Neuron (in vitro differentiated cells): ENCODE results near the gene CPEB4.

Source experiments
- H2AFZ ChIP-seq: one replicate; pipeline ENCODE4 v1.6.1; 2013; ENCODE audit warnings: low read depth, mild to moderate bottlenecking, inconsistent platforms, low read length, moderate library complexity
- H3K27me3 ChIP-seq: one replicate; pipeline ENCODE4 v1.6.1; 2013; ENCODE audit warnings: low read length; ENCODE audit not compliant: insufficient read depth
- H3K36me3 ChIP-seq: one replicate; pipeline ENCODE4 v1.6.1; 2013; ENCODE audit warnings: low read length; ENCODE audit not compliant: insufficient read depth
- H3K4me1 ChIP-seq: one replicate; pipeline ENCODE4 v1.6.1; 2013; ENCODE audit warnings: low read length; ENCODE audit not compliant: insufficient read depth
- H3K4me3 ChIP-seq: 2 replicates; pipeline ENCODE4 v1.5.1; 2013; ENCODE audit warnings: mild to moderate bottlenecking, low read length, moderate library complexity
- H3K9me3 ChIP-seq: one replicate; pipeline ENCODE4 v1.6.1; 2013; ENCODE audit warnings: low read length

CPEB4 gene

DNA sequence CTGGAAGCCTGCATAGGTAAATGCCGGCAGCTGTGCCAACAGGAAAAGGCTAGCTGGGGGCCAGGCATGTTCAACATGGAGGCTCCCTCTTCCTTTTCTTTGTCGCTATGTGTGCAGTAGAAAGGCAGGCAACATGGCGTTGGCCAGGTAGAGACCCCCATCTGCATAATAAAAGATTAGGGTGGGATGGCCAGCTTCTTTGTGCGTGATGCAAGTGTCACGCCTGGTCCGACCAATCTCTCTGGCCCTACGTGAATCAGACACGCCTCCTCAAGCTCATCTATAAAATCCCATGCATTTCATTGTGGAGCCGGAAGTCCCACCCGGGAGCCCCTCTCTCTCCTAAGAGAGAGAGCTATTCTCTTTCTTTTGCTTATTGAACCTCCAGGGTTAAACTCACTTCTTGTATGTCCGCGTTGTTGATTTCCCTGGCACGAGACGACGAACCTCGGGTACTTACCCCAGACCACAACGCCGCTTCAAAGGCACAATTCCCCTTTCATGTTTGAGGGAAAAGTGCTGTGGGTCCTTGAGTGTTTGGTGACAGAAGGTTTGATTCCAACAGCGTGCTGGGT lies 75.8 kb downstream of the CPEB4 start:
- Histone ChIP-seq H3K36me3 (no peaks in the 10 kb centered on the region), H2AFZ (peak overlapping the region; percentile 28), H3K9me3 (no peaks in the 10 kb centered on the region), H3K27me3 (no peaks in the 10 kb centered on the region), H3K4me1 (peaks cover 32% of the 10 kb centered on the region), H3K4me3 (peak overlapping the region; percentile 32)

DNA sequence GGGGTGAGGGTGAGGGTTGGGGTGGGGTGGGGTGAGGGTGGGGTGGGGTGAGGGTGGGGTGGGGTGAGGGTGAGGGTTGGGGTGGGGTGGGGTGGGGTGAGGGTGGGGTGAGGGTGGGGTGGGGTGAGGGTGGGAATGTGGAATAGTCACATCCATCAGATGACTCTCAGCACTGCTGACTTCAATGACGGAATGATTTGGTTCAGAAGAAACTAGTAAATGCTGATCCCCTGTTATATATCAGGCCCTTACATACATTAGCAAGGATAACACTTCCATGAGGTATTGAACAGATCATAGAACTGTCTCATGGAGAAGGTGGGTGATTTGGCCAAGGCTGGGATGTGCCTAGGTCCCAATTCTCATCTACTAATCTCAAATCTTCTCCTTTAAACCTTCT lies 76.4 kb downstream of the CPEB4 start:
- H2AFZ ChIP-seq = no peak overlapping the region
- no peaks in the 10 kb centered on the region for H3K36me3 ChIP-seq
- H3K9me3 ChIP-seq = no peaks in the 10 kb centered on the region
- no peak overlapping the region for H3K4me3 ChIP-seq
- peaks cover 37% of the 10 kb centered on the region for H3K4me1 ChIP-seq
- no peaks in the 10 kb centered on the region for H3K27me3 ChIP-seq

GRCh38 chr5:173967241-173967640 lies 79.1 kb downstream of the CPEB4 start:
- no peaks in the 10 kb centered on the region for H3K27me3 ChIP-seq
- peaks cover 46% of the 10 kb centered on the region for H3K4me1 ChIP-seq
- no peak overlapping the region for H3K4me3 ChIP-seq
- no peaks in the 10 kb centered on the region for H3K9me3 ChIP-seq
- no peak overlapping the region for H2AFZ ChIP-seq
- H3K36me3 ChIP-seq = no peaks in the 10 kb centered on the region

- H3K9me3 ChIP-seq = no peaks in the 10 kb centered on the region
- H3K36me3 ChIP-seq = no peaks in the 10 kb centered on the region
- peaks cover 37% of the 10 kb centered on the region for H3K4me1 ChIP-seq
- no peak overlapping the region for H3K4me3 ChIP-seq
- peak overlapping the region; percentile 7 for H2AFZ ChIP-seq
- H3K27me3 ChIP-seq = no peaks in the 10 kb centered on the region
Observed at GRCh38 chr5:173968154-173968797, 80.1 kb downstream of the CPEB4 start.

DNA sequence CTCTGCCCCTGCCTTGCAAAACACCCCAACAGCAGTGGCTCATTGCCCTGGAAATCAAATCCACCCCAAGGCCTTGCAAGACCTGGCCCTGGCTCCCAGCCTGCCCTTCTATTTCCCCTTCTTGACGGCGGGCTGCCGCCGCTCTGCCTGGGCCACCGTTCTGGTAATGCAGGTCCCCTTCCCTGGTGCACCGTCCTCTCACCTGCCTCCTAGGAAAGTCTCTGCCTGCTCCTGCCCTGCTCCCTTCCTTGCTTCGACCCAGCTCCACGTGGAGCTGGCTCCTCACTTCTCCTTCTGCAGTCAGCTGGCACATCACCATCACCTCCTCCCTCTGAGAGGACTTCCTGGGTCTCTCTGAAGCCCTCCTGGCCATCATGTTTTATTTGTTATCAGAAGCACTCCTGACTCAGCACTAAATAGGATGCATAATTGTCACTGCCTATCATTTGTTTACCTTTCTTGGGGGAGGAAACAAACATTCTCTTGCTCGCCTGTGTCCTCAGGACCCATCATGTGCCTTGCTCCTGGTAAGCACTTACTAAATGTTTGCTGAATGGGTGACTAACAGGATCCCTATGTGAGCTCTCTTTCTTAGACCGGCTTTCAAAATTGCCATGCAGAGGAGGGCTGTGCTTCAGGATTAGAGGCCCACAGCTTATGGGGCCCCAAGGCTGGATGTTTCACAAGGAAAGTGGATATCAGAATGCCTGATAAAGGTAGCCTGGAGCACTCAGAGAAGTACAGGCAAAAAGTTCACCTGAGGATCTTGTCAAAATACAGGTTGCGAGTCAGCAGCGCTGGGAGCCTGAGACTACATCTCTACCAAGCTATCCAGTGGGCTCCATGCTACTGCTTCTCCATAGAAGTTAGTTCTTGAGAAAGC lies 81.3 kb downstream of the CPEB4 start:
- Histone ChIP-seq H3K9me3 (no peaks in the 10 kb centered on the region), H2AFZ (no peak overlapping the region), H3K4me1 (peaks cover 29% of the 10 kb centered on the region), H3K4me3 (no peak overlapping the region), H3K36me3 (no peaks in the 10 kb centered on the region), H3K27me3 (no peaks in the 10 kb centered on the region)

GRCh38 chr5:173970878-173971650 lies 82.9 kb downstream of the CPEB4 start:
- Histone ChIP-seq H2AFZ (no peak overlapping the region), H3K36me3 (no peaks in the 10 kb centered on the region), H3K4me3 (no peak overlapping the region), H3K9me3 (no peaks in the 10 kb centered on the region), H3K27me3 (no peaks in the 10 kb centered on the region), H3K4me1 (peaks cover 29% of the 10 kb centered on the region)

DNA sequence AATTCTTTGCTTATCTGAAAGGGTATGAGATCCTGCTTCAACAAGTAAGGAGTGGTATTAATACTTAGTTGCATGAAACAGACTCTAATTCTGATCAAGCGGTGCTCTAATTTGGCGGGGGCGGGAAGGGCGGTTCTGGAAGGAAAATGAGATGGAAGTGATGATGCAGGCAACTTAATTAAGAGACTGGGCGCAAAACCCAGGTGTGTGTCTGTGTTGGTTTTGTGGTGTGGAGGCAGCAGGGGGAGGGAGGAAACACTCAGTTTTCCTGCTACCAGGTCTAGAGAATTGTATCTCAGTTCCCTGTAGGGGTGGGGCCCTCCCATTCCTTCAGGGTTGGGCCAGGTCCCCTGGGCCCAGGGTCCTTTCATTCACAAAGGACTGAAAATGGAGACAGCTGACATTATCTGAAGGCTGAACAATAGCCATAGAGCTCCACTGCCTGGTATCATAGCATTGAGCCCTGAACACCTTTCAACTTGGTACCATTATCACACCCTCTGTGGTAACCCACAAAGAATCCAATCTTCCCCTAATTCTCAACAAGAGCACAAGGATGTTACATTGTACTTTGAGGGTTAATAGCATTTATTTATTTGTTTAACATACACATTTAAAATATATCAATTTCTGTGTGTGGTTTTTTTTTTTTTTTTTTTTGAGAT lies 83.7 kb downstream of the CPEB4 start:
- H2AFZ ChIP-seq = no peak overlapping the region
- H3K36me3 ChIP-seq = no peaks in the 10 kb centered on the region
- no peaks in the 10 kb centered on the region for H3K9me3 ChIP-seq
- H3K4me3 ChIP-seq = no peak overlapping the region
- no peaks in the 10 kb centered on the region for H3K27me3 ChIP-seq
- peaks cover 29% of the 10 kb centered on the region for H3K4me1 ChIP-seq

DNA sequence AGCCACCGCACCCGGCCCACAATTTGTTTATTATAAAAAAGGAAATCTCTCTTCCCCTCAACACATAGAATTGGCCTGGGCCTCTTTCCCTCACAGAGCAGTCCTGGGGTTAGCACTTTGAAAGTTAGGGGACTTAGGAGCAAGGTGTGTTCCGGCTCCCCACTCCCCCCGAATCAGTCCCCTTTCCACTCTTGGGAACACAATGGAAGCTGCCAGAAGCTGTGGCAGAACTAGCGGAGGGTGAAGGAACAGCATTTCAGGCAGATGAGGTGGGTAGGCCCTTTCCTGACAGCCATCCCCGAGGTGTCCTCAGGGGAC lies 84.4 kb downstream of the CPEB4 start:
- H3K4me1 ChIP-seq = peaks cover 27% of the 10 kb centered on the region
- H3K36me3 ChIP-seq = no peaks in the 10 kb centered on the region
- no peaks in the 10 kb centered on the region for H3K27me3 ChIP-seq
- no peaks in the 10 kb centered on the region for H3K9me3 ChIP-seq
- H3K4me3 ChIP-seq = no peak overlapping the region
- H2AFZ ChIP-seq = no peak overlapping the region

- H2AFZ ChIP-seq = no peak overlapping the region
- H3K4me1 ChIP-seq = peaks cover 22% of the 10 kb centered on the region
- no peaks in the 10 kb centered on the region for H3K36me3 ChIP-seq
- H3K9me3 ChIP-seq = no peaks in the 10 kb centered on the region
- no peak overlapping the region for H3K4me3 ChIP-seq
- no peaks in the 10 kb centered on the region for H3K27me3 ChIP-seq
Observed at GRCh38 chr5:173972925-173973615, 84.9 kb downstream of the CPEB4 start.

DNA sequence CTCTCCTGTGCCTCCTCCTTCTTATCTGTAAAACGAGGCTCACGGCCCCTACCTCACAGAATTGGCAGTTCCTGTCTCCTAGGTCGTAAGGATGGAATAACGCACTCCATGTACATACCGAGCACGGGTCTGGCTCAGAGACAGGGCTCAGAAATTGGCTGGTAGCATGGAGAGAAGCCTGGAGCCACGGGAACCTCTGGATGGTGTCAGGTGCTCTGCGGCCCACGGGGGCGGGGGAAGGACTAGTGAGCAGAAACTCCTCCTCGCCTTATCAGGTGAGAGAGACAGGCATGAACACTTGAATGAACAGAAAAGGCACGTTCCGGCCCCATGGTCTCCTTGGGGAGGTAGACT lies 85.4 kb downstream of the CPEB4 start:
- H2AFZ ChIP-seq = no peak overlapping the region
- H3K4me1 ChIP-seq = peaks cover 17% of the 10 kb centered on the region
- no peaks in the 10 kb centered on the region for H3K36me3 ChIP-seq
- H3K9me3 ChIP-seq = no peaks in the 10 kb centered on the region
- H3K27me3 ChIP-seq = no peaks in the 10 kb centered on the region
- H3K4me3 ChIP-seq = no peak overlapping the region

- no peaks in the 10 kb centered on the region for H3K27me3 ChIP-seq
- H3K36me3 ChIP-seq = no peaks in the 10 kb centered on the region
- no peaks in the 10 kb centered on the region for H3K9me3 ChIP-seq
- no peak overlapping the region for H3K4me3 ChIP-seq
- peaks cover 7% of the 10 kb centered on the region for H3K4me1 ChIP-seq
- H2AFZ ChIP-seq = no peak overlapping the region
Observed at GRCh38 chr5:173974688-173975239, 86.6 kb downstream of the CPEB4 start.

- H3K9me3 ChIP-seq = no peaks in the 10 kb centered on the region
- H3K36me3 ChIP-seq = no peaks in the 10 kb centered on the region
- no peak overlapping the region for H2AFZ ChIP-seq
- H3K4me3 ChIP-seq = no peak overlapping the region
- H3K4me1 ChIP-seq = no peaks in the 10 kb centered on the region
- no peaks in the 10 kb centered on the region for H3K27me3 ChIP-seq
Observed at GRCh38 chr5:173981185-173981761, 93.1 kb downstream of the CPEB4 start.
